Measurements from ENCODE around the gene CCT4.

- TF ChIP-seq, protein P1, sequence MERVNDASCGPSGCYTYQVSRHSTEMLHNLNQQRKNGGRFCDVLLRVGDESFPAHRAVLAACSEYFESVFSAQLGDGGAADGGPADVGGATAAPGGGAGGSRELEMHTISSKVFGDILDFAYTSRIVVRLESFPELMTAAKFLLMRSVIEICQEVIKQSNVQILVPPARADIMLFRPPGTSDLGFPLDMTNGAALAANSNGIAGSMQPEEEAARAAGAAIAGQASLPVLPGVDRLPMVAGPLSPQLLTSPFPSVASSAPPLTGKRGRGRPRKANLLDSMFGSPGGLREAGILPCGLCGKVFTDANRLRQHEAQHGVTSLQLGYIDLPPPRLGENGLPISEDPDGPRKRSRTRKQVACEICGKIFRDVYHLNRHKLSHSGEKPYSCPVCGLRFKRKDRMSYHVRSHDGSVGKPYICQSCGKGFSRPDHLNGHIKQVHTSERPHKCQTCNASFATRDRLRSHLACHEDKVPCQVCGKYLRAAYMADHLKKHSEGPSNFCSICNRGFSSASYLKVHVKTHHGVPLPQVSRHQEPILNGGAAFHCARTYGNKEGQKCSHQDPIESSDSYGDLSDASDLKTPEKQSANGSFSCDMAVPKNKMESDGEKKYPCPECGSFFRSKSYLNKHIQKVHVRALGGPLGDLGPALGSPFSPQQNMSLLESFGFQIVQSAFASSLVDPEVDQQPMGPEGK (CRISPR knock-in tag; IDR thresholded peaks at IDR 0.05; ENCODE audit: borderline replicate concordance) = no peak
- TF ChIP-seq PPARA (CRISPR knock-in tag; IDR thresholded peaks at IDR 0.05; ENCODE audit: borderline replicate concordance) = no peak
- no peak for TF ChIP-seq TSHZ2 (CRISPR knock-in tag; IDR thresholded peaks at IDR 0.05)
- TF ChIP-seq ISL1 (CRISPR knock-in tag; IDR thresholded peaks at IDR 0.05) = no peak
- TF ChIP-seq ESRRG (CRISPR knock-in tag; IDR thresholded peaks at IDR 0.05) = no peak
- TF ChIP-seq, protein P2, sequence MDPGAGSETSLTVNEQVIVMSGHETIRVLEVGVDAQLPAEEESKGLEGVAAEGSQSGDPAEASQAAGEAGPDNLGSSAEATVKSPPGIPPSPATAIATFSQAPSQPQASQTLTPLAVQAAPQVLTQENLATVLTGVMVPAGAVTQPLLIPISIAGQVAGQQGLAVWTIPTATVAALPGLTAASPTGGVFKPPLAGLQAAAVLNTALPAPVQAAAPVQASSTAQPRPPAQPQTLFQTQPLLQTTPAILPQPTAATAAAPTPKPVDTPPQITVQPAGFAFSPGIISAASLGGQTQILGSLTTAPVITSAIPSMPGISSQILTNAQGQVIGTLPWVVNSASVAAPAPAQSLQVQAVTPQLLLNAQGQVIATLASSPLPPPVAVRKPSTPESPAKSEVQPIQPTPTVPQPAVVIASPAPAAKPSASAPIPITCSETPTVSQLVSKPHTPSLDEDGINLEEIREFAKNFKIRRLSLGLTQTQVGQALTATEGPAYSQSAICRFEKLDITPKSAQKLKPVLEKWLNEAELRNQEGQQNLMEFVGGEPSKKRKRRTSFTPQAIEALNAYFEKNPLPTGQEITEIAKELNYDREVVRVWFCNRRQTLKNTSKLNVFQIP (CRISPR knock-in tag; IDR thresholded peaks at IDR 0.05; ENCODE audit: borderline replicate concordance, low read depth) = no peak
These were observed 38.3 kb upstream of the CCT4 start for GRCh38 chr2:61926531-61927477.
